GM23338 (cell line): Measurements from ENCODE around the gene APOL2. TPM values are rescaled to one million over a fixed set of nuclear protein-coding genes. Genes with fewer than 3 reads are reported as not detected.
"Not testable (repeated sequence)": the region's sequence is repeated elsewhere in the genome, so short reads cannot be mapped to it uniquely, and the experiment has no call there.

Experiments
- ATAC-seq: fragments of 200-7000 bp; cut with Tn5 transposase; 3 replicates; pipeline ENCODE4 v1.9.1; 2020
- DNase-seq: peaks from one replicate; pipeline ENCODE4 v3.0.0-alpha.2; 2015; ENCODE audit warnings: low spot score
- H2AFZ ChIP-seq: fragments of 200-600 bp; sonication (generic); 2 replicates; pipeline ENCODE4 v1.8.0; 2016; ENCODE audit warnings: antibody characterized with exemption, mild to moderate bottlenecking, moderate library complexity
- H3F3A ChIP-seq: fragments of 200-600 bp; sonication (generic); replicated peaks from 2 replicates; pipeline ENCODE4 v1.8.0; 2017; ENCODE audit warnings: antibody characterized with exemption, mixed run types, low read depth
- H3K27ac ChIP-seq: fragments of 200-600 bp; sonication (generic); 2 replicates; pipeline ENCODE4 v1.6.1; 2016; ENCODE audit warnings: low read depth
- H3K27me3 ChIP-seq: fragments of 200-600 bp; sonication (generic); 2 replicates; pipeline ENCODE4 v1.8.0; 2016; ENCODE audit warnings: mild to moderate bottlenecking, mixed run types, moderate library complexity; ENCODE audit not compliant: insufficient read depth
- H3K36me3 ChIP-seq: fragments of 200-600 bp; sonication (generic); 2 replicates; pipeline ENCODE4 v1.8.0; 2016; ENCODE audit warnings: mild to moderate bottlenecking; ENCODE audit not compliant: insufficient read depth
- H3K4me1 ChIP-seq: fragments of 200-600 bp; sonication (generic); 2 replicates; pipeline ENCODE4 v1.8.0; 2016; ENCODE audit warnings: mild to moderate bottlenecking, moderate library complexity; ENCODE audit not compliant: insufficient read depth
- H3K4me2 ChIP-seq: fragments of 200-600 bp; sonication (generic); 2 replicates; pipeline ENCODE4 v1.7.1; 2017; ENCODE audit warnings: mixed run types
- H3K4me3 ChIP-seq: fragments of 200-600 bp; sonication (generic); 2 replicates; pipeline ENCODE4 v1.6.1; 2016; ENCODE audit warnings: mixed run types
- H3K79me2 ChIP-seq: fragments of 200-600 bp; sonication (generic); replicated peaks from 2 replicates; pipeline ENCODE4 v1.8.0; 2017; ENCODE audit warnings: mild to moderate bottlenecking; ENCODE audit not compliant: insufficient read depth
- H3K9me2 ChIP-seq: fragments of 200-600 bp; sonication (generic); 2 replicates; pipeline ENCODE4 v1.8.0; 2017; ENCODE audit not compliant: insufficient read depth
- H4K20me1 ChIP-seq: fragments of 200-600 bp; sonication (generic); replicated peaks from 2 replicates; pipeline ENCODE4 v1.8.0; 2017; ENCODE audit warnings: mild to moderate bottlenecking; ENCODE audit not compliant: insufficient read depth
- H3K27ac Mint-ChIP-seq: 2 replicates; pipeline ENCODE4 v1.8.0; 2020; ENCODE audit warnings: inconsistent platforms, mild to moderate bottlenecking, moderate library complexity, mixed read lengths
- H3K27me3 Mint-ChIP-seq: 3 replicates; pipeline ENCODE4 v1.8.0; 2022; ENCODE audit warnings: low read depth, mild to moderate bottlenecking, moderate library complexity, mixed read lengths, inconsistent platforms; ENCODE audit not compliant: insufficient read depth, poor library complexity
- H3K36me3 Mint-ChIP-seq: 3 replicates; pipeline ENCODE4 v1.8.0; 2021; ENCODE audit warnings: low read depth, mild to moderate bottlenecking, inconsistent platforms, moderate library complexity, mixed read lengths
- H3K4me1 Mint-ChIP-seq: 3 replicates; pipeline ENCODE4 v1.8.0; 2020; ENCODE audit warnings: mild to moderate bottlenecking, inconsistent platforms, mixed read lengths
- H3K4me3 Mint-ChIP-seq: 3 replicates; pipeline ENCODE4 v1.8.0; 2021; ENCODE audit warnings: moderate library complexity, mild to moderate bottlenecking, inconsistent platforms, mixed read lengths
- H3K9me3 Mint-ChIP-seq: 3 replicates; pipeline ENCODE4 v1.8.0; 2020; ENCODE audit warnings: moderate library complexity, mild to moderate bottlenecking, inconsistent platforms, mixed read lengths
- CTCF ChIP-seq, 2 experiments: fragments of 200-600 bp in 1 of 2; sonication (generic) in 1 of 2; conservative IDR thresholded peaks; 2 replicates each; pipeline versions ENCODE4 v1.5.1 to v1.6.1; 2016 to 2017; ENCODE audit warnings: antibody characterized with exemption in 2 of 2, low read depth in 2 of 2, mild to moderate bottlenecking in 2 of 2, moderate library complexity in 1 of 2
- ETS1 ChIP-seq: IDR thresholded peaks from 2 replicates; pipeline ENCODE4 v1.6.1; 2016; ENCODE audit warnings: antibody characterized with exemption
- EZH2phosphoT487 ChIP-seq: fragments of 200-600 bp; sonication (generic); IDR thresholded peaks from one replicate; pipeline ENCODE4 v1.8.1; 2018; ENCODE audit warnings: antibody characterized with exemption; ENCODE audit not compliant: unreplicated experiment
- JUNB ChIP-seq: IDR thresholded peaks from one replicate; pipeline ENCODE4 v1.6.1; 2016; ENCODE audit warnings: antibody characterized with exemption; ENCODE audit not compliant: unreplicated experiment
- NANOG ChIP-seq: IDR thresholded peaks from 2 replicates; pipeline ENCODE4 v1.6.1; 2016; ENCODE audit warnings: antibody characterized with exemption, borderline replicate concordance
- REST ChIP-seq: IDR thresholded peaks from one replicate; pipeline ENCODE4 v1.6.1; 2018; ENCODE audit warnings: antibody characterized with exemption; ENCODE audit not compliant: unreplicated experiment
- STAT1 ChIP-seq: IDR thresholded peaks from one replicate; pipeline ENCODE4 v1.6.1; 2016; ENCODE audit warnings: antibody characterized with exemption; ENCODE audit not compliant: unreplicated experiment
- ZNF114 ChIP-seq: fragments of 250-450 bp; sonication (Bioruptor Pico); IDR thresholded peaks from 2 replicates; pipeline ENCODE4 v1.5.0; 2020; ENCODE audit warnings: mild to moderate bottlenecking, moderate library complexity
- ZNF462 ChIP-seq: fragments of 250-450 bp; sonication (Bioruptor Pico); IDR thresholded peaks from 2 replicates; pipeline ENCODE4 v1.5.0; 2020; ENCODE audit warnings: mild to moderate bottlenecking, moderate library complexity
- polyA plus RNA-seq: library from polyadenylated mRNA; unstranded; fragments of >200 nt; fragmentation: Nextera tagmentation; extraction: Ambion mirVana; gene quantifications from 2 replicates; pipeline ENCODE4 v1.2.1, GENCODE V29; 2016
- total RNA-seq: library from RNA; depleted of rRNA; stranded (reverse); fragments of >200 nt; shearing (Covaris generic); gene quantifications from 2 replicates; pipeline ENCODE4 v1.2.3, GENCODE V29; 2014

The APOL2 gene
- total and polyA plus RNA-seq, 2 experiments from 2014 or later, result 5.5 to 10.4 TPM

GRCh38 chr22:36267058-36267457, 27.7 kb upstream of the APOL2 start:
- Mint-ChIP-seq H3K27ac (no peak overlapping the region), H3K27me3 (peaks cover 10% of the 10 kb centered on the region), H3K4me1 (peaks cover 3% of the 10 kb centered on the region), H3K9me3 (peaks cover 2% of the 10 kb centered on the region; the same call in 1 of the 3 replicates), H3K4me3 (no peak overlapping the region), H3K36me3 (no peaks in the 10 kb centered on the region)
- TF ChIP-seq STAT1 (no peak), ZNF462 (CRISPR knock-in tag) (no peak), NANOG (no peak), REST (no peak), ZNF114 (CRISPR knock-in tag) (no peak), ETS1 (no peak), EZH2phosphoT487 (no peak), JUNB (no peak), CTCF (conservative IDR thresholded peaks at IDR 0.05; ENCODE audit: low read depth in 2 of 2) (no peak)
- H2AFZ ChIP-seq, result no peak overlapping the region
- H3K4me1 ChIP-seq, result no peaks in the 10 kb centered on the region
- H3K36me3 ChIP-seq, result no peaks in the 10 kb centered on the region
- H3K79me2 ChIP-seq, result no peaks in the 10 kb centered on the region
- no peak overlapping the region for H3K27ac ChIP-seq
- H3K27me3 ChIP-seq, result no peaks in the 10 kb centered on the region
- no peak overlapping the region for H3K4me3 ChIP-seq
- no peaks in the 10 kb centered on the region for H4K20me1 ChIP-seq
- no peaks in the 10 kb centered on the region; the same call in 1 of the 2 replicates for H3K9me2 ChIP-seq
- H3K4me2 ChIP-seq, result no peak overlapping the region
- ATAC-seq (no peak), DNase-seq (no peak)
- no peaks in the 10 kb centered on the region for H3F3A ChIP-seq

GRCh38 chr22:36263886-36264664, 24.7 kb upstream of the APOL2 start:
- not testable (repeated sequence) for H3K36me3 Mint-ChIP-seq, H3K27ac Mint-ChIP-seq

More at GRCh38 chr22:36263886-36264664, 24.7 kb upstream of the APOL2 start:
- not testable (repeated sequence) for H4K20me1 ChIP-seq, H3K36me3 ChIP-seq, H3K4me2 ChIP-seq, H3K27me3 ChIP-seq, H3K9me2 ChIP-seq, H3K4me1 ChIP-seq, H3K4me3 ChIP-seq, ATAC-seq, H3K4me3 Mint-ChIP-seq, H3K79me2 ChIP-seq, H3K9me3 Mint-ChIP-seq, H3F3A ChIP-seq, H2AFZ ChIP-seq, DNase-seq, H3K27ac ChIP-seq
- Mint-ChIP-seq H3K27me3 (peaks cover 13% of the 10 kb centered on the region), H3K4me1 (peaks cover 15% of the 10 kb centered on the region)
